SK-N-SH (cell line): ENCODE measurements around the gene PWP2. TPM values are rescaled to one million over a fixed set of nuclear protein-coding genes. Genes with fewer than 3 reads are reported as not detected.

Experiments
- CTCF ChIA-PET: fragments of 300-600, 350-600 bp; formaldehyde crosslinking; extraction: SDS; loops from one replicate; lab custom pipeline; 2021; lab: Yijun Ruan, JAX
- POLR2A ChIA-PET: fragments of 350-600 bp; sonication (Branson Sonifier 250); formaldehyde crosslinking; extraction: SDS; loops from one replicate; lab custom pipeline; 2020; ENCODE audit warnings: antibody characterized with exemption, inconsistent platforms; lab: Yijun Ruan, JAX
- DNase-seq: peaks from one replicate; pipeline ENCODE4 v3.0.0; 2012
- H2AFZ ChIP-seq: fragments of 200-600 bp; sonication (generic); 2 replicates; pipeline ENCODE4 v1.8.1; 2016; ENCODE audit warnings: antibody characterized with exemption, mild to moderate bottlenecking, low read depth
- H3F3A ChIP-seq: fragments of 200-600 bp; sonication (generic); replicated peaks from 2 replicates; pipeline ENCODE3; 2016; ENCODE audit warnings: antibody characterized with exemption, mild to moderate bottlenecking; ENCODE audit not compliant: insufficient read depth
- H3K27ac ChIP-seq, 2 experiments: fragments of 200-500 bp in 1 of 2; fragments of 200-600 bp in 1 of 2; sonication (Bioruptor generic) in 1 of 2; sonication (generic), shearing (Covaris generic) in 1 of 2; 2 replicates each; pipeline versions ENCODE4 v1.5.1 to v1.6.1; 2014 to 2016; ENCODE audit warnings: low read depth in 2 of 2, inconsistent platforms in 1 of 2, low read length in 1 of 2, mild to moderate bottlenecking in 1 of 2, mixed read lengths in 1 of 2
- H3K27me3 ChIP-seq: fragments of 200-600 bp; sonication (generic), shearing (Covaris generic); 2 replicates; pipeline ENCODE4 v1.6.1; 2016; ENCODE audit warnings: mixed run types; ENCODE audit not compliant: insufficient read depth
- H3K36me3 ChIP-seq, 2 experiments: fragments of 200-500 bp in 1 of 2; fragments of 200-600 bp in 1 of 2; sonication (Bioruptor generic) in 1 of 2; sonication (generic) in 1 of 2; replicated peaks in 1 of 2; 2 replicates each; pipeline versions ENCODE3 to v1.5.1; 2014 to 2016; ENCODE audit warnings: low read length in 1 of 2, mild to moderate bottlenecking in 1 of 2; ENCODE audit not compliant: insufficient read depth in 2 of 2, control insufficient read depth in 1 of 2
- H3K4me1 ChIP-seq, 2 experiments: fragments of 200-500 bp in 1 of 2; fragments of 200-600 bp in 1 of 2; sonication (Bioruptor generic) in 1 of 2; sonication (generic), shearing (Covaris generic) in 1 of 2; 2 replicates each; pipeline versions ENCODE4 v1.5.1 to v1.6.1; 2014 to 2016; ENCODE audit warnings: low read depth in 1 of 2, low read length in 1 of 2, mixed run types in 1 of 2; ENCODE audit not compliant: insufficient read depth in 2 of 2, control insufficient read depth in 1 of 2
- H3K4me2 ChIP-seq: fragments of 200-600 bp; sonication (generic), shearing (Covaris generic); 2 replicates; pipeline ENCODE4 v1.6.1; 2017; ENCODE audit warnings: mixed run types
- H3K4me3 ChIP-seq, 2 experiments: fragments of 200-500 bp in 1 of 2; fragments of 200-600 bp in 1 of 2; sonication (Bioruptor generic) in 1 of 2; sonication (generic), shearing (Covaris generic) in 1 of 2; 2 replicates each; pipeline versions ENCODE4 v1.5.1 to v1.8.1; 2014 to 2016; ENCODE audit warnings: low read depth in 2 of 2, inconsistent platforms in 1 of 2, low read length in 1 of 2, mild to moderate bottlenecking in 1 of 2, mixed read lengths in 1 of 2, moderate library complexity in 1 of 2
- H3K79me2 ChIP-seq: fragments of 200-600 bp; sonication (generic); 2 replicates; pipeline ENCODE4 v1.8.1; 2017; ENCODE audit warnings: mild to moderate bottlenecking; ENCODE audit not compliant: insufficient read depth
- H3K9ac ChIP-seq: fragments of 200-600 bp; sonication (generic); 2 replicates; pipeline ENCODE4 v1.6.1; 2017; ENCODE audit warnings: mixed run types
- H3K9me2 ChIP-seq: fragments of 200-600 bp; sonication (generic); 2 replicates; pipeline ENCODE4 v1.6.1; 2017; ENCODE audit warnings: mixed run types
- H3K9me3 ChIP-seq: fragments of 200-600 bp; sonication (generic); 2 replicates; pipeline ENCODE4 v1.6.1; 2017; ENCODE audit warnings: mixed run types, mild to moderate bottlenecking, moderate library complexity
- H4K20me1 ChIP-seq: fragments of 200-600 bp; sonication (generic); 2 replicates; pipeline ENCODE4 v1.6.1; 2017; ENCODE audit warnings: mild to moderate bottlenecking, mixed run types; ENCODE audit not compliant: insufficient read depth
- CHD2 ChIP-seq: fragments of 150-350 bp; IDR thresholded peaks from 2 replicates; pipeline ENCODE4 v1.6.1; 2018; ENCODE audit warnings: low read length; ENCODE audit not compliant: partially characterized antibody
- EP300 ChIP-seq, 2 experiments: IDR thresholded peaks; 2 replicates each; pipeline versions ENCODE4 v1.4.0 to v1.6.1; 2012; ENCODE audit warnings: borderline replicate concordance in 1 of 2, low read depth in 1 of 2, low read length in 1 of 2
- FOXM1 ChIP-seq: IDR thresholded peaks from 2 replicates; pipeline ENCODE4 v1.4.0; 2012; ENCODE audit warnings: low read depth, mild to moderate bottlenecking
- GATA2 ChIP-seq: sonication (generic); formaldehyde crosslinking; IDR thresholded peaks from 2 replicates; pipeline ENCODE4 v1.5.0; 2020; ENCODE audit warnings: mild to moderate bottlenecking, missing genetic modification reagents
- MXI1 ChIP-seq: IDR thresholded peaks from 2 replicates; pipeline ENCODE4 v1.6.1; 2012; ENCODE audit warnings: mild to moderate bottlenecking, low read depth, low read length, improper control_type of control experiment
- NFIC ChIP-seq: IDR thresholded peaks from 2 replicates; pipeline ENCODE4 v1.4.0; 2012; ENCODE audit warnings: borderline replicate concordance
- NRF1 ChIP-seq: IDR thresholded peaks from 2 replicates; pipeline ENCODE4 v1.6.1; 2012; ENCODE audit warnings: low read depth, mild to moderate bottlenecking, low read length
- PBX3 ChIP-seq: IDR thresholded peaks from 2 replicates; pipeline ENCODE4; 2012
- RFX5 ChIP-seq: IDR thresholded peaks from 2 replicates; pipeline ENCODE4 v1.6.1; 2012; ENCODE audit warnings: mild to moderate bottlenecking, improper control_type of control experiment, low read length
- RXRA ChIP-seq: IDR thresholded peaks from 2 replicates; pipeline ENCODE4 v1.4.0; 2012; ENCODE audit warnings: low read depth, mild to moderate bottlenecking, borderline replicate concordance
- TAF1 ChIP-seq: IDR thresholded peaks from 2 replicates; pipeline ENCODE4 v1.6.1; 2012; ENCODE audit warnings: low read depth, mild to moderate bottlenecking, low read length, moderate library complexity, borderline replicate concordance
- TEAD4 ChIP-seq: IDR thresholded peaks from 2 replicates; pipeline ENCODE4 v1.4.0; 2012; ENCODE audit warnings: mild to moderate bottlenecking, borderline replicate concordance; ENCODE audit not compliant: insufficient read depth
- USF2 ChIP-seq: fragments of 150-350 bp; IDR thresholded peaks from 2 replicates; pipeline ENCODE4 v1.6.1; 2017; ENCODE audit warnings: antibody characterized with exemption, low read length, low read depth, borderline replicate concordance
- YY1 ChIP-seq: IDR thresholded peaks from 2 replicates; pipeline ENCODE4 v1.4.0; 2012; ENCODE audit warnings: low read depth, mild to moderate bottlenecking
- WGBS: methylation state at CpG from one replicate; pipeline ENCODE4 v1.1.6; 2017; ENCODE audit warnings: low lambda C conversion rate; 5-methylcytosine and 5-hydroxymethylcytosine counted together
- polyA plus RNA-seq, 3 experiments: library from polyadenylated mRNA; depleted of rRNA; stranded (reverse); fragments of >200 nt; gene quantifications; 2 replicates each; pipeline ENCODE4 v1.2.3, GENCODE V29; 2012
- TF ChIP-seq, protein P1 (sequence below): IDR thresholded peaks from 2 replicates; pipeline ENCODE4 v1.6.1; 2012; ENCODE audit warnings: mild to moderate bottlenecking, low read depth, low read length, moderate library complexity
- TF ChIP-seq, protein P2 (sequence below): fragments of 150-350 bp; IDR thresholded peaks from 2 replicates; pipeline ENCODE4 v1.6.1; 2016; ENCODE audit warnings: mild to moderate bottlenecking, low read depth, low read length

The PWP2 gene
- polyA plus RNA-seq, 1 of the 3 experiments (the other 2 are of a cell fraction), result 6.0 TPM

GRCh38 chr21:44086636-44087425, 20.4 kb upstream of the PWP2 start:
- Histone ChIP-seq H3K4me2 (no peak overlapping the region), H3F3A (no peaks in the 10 kb centered on the region), H3K9me3 (no peaks in the 10 kb centered on the region), H3K4me3 (no peak overlapping the region), H3K27ac (no peak overlapping the region), H3K9ac (no peak overlapping the region), H3K36me3 (peaks cover 26 to 89% of the 10 kb centered on the region in 2 experiments), H2AFZ (no peak overlapping the region), H3K27me3 (no peaks in the 10 kb centered on the region), H3K79me2 (peaks cover 5% of the 10 kb centered on the region; the same call in 1 of the 2 replicates), H3K9me2 (no peaks in the 10 kb centered on the region), H4K20me1 (no peaks in the 10 kb centered on the region), H3K4me1 (no peaks in the 10 kb centered on the region)
- WGBS, result 89% methylated on average over 10 of the region's 21 CpGs
- POLR2A ChIA-PET, result no interaction called here
- TF ChIP-seq GATA2 (CRISPR knock-in tag) (no peak), PBX3 (no peak), TAF1 (no peak), TEAD4 (no peak), NFIC (no peak), EP300 (IDR thresholded peaks at IDR 0.05; ENCODE audit: borderline replicate concordance in 1 of 2, low read depth in 1 of 2, low read length in 1 of 2) (no peak), CHD2 (no peak)
- CTCF ChIA-PET, result interaction anchor here (1.0 to 1.6 kb wide), 2 partner anchors 11 to 32 kb away, joined by 3 to 4 read pairs; no protein-coding TSS in a partner anchor
- no peak for DNase-seq

- WGBS, result 96% methylated on average over 27 of the region's 33 CpGs
- H3K27ac ChIP-seq, result no peak overlapping the region
- no peak overlapping the region for H3K4me3 ChIP-seq
- no peaks in the 10 kb centered on the region for H4K20me1 ChIP-seq
- no peaks in the 10 kb centered on the region for H3K4me1 ChIP-seq
- H3K27me3 ChIP-seq, result no peaks in the 10 kb centered on the region
- POLR2A ChIA-PET, result no interaction called here
- no peaks in the 10 kb centered on the region for H3K9me2 ChIP-seq
- CTCF ChIA-PET, result interaction anchor here (0.6 kb wide), 1 partner anchor 10 kb away, joined by 3 read pairs; no protein-coding TSS in a partner anchor
- H3K36me3 ChIP-seq, result peaks cover 29 to 88% of the 10 kb centered on the region in 2 experiments
- no peak for DNase-seq
- H3K4me2 ChIP-seq, result no peak overlapping the region
- H2AFZ ChIP-seq, result no peak overlapping the region
- H3K9me3 ChIP-seq, result no peaks in the 10 kb centered on the region
- peaks cover 5% of the 10 kb centered on the region; the same call in 1 of the 2 replicates for H3K79me2 ChIP-seq
- no peak overlapping the region for H3K9ac ChIP-seq
- H3F3A ChIP-seq, result no peaks in the 10 kb centered on the region
- no peak for TF ChIP-seq RXRA
- TF ChIP-seq YY1, result no peak
- TF ChIP-seq MXI1, result no peak
- no peak for TF ChIP-seq FOXM1
- TF ChIP-seq RFX5, result no peak
- TF ChIP-seq, protein P1, sequence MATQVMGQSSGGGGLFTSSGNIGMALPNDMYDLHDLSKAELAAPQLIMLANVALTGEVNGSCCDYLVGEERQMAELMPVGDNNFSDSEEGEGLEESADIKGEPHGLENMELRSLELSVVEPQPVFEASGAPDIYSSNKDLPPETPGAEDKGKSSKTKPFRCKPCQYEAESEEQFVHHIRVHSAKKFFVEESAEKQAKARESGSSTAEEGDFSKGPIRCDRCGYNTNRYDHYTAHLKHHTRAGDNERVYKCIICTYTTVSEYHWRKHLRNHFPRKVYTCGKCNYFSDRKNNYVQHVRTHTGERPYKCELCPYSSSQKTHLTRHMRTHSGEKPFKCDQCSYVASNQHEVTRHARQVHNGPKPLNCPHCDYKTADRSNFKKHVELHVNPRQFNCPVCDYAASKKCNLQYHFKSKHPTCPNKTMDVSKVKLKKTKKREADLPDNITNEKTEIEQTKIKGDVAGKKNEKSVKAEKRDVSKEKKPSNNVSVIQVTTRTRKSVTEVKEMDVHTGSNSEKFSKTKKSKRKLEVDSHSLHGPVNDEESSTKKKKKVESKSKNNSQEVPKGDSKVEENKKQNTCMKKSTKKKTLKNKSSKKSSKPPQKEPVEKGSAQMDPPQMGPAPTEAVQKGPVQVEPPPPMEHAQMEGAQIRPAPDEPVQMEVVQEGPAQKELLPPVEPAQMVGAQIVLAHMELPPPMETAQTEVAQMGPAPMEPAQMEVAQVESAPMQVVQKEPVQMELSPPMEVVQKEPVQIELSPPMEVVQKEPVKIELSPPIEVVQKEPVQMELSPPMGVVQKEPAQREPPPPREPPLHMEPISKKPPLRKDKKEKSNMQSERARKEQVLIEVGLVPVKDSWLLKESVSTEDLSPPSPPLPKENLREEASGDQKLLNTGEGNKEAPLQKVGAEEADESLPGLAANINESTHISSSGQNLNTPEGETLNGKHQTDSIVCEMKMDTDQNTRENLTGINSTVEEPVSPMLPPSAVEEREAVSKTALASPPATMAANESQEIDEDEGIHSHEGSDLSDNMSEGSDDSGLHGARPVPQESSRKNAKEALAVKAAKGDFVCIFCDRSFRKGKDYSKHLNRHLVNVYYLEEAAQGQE, result no peak
- TF ChIP-seq, protein P2, sequence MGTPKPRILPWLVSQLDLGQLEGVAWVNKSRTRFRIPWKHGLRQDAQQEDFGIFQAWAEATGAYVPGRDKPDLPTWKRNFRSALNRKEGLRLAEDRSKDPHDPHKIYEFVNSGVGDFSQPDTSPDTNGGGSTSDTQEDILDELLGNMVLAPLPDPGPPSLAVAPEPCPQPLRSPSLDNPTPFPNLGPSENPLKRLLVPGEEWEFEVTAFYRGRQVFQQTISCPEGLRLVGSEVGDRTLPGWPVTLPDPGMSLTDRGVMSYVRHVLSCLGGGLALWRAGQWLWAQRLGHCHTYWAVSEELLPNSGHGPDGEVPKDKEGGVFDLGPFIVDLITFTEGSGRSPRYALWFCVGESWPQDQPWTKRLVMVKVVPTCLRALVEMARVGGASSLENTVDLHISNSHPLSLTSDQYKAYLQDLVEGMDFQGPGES, result no peak
- TF ChIP-seq USF2, result no peak
- TF ChIP-seq NRF1, result no peak
These were observed 19.5 kb upstream of the PWP2 start for GRCh38 chr21:44087426-44088400.
